Memory B cell (primary cell): Measurements from ENCODE around the gene CCR9.
A peak's percentile ranks its signal among the peaks of the same experiment; 100 is the strongest.

ENCODE experiments used
- ATAC-seq: fragments of 150-1000 bp; cut with Tn5 transposase; 2 replicates; pipeline ENCODE4 v1.10.0; 2021; ENCODE audit warnings: low read depth, mild to moderate bottlenecking, moderate library complexity
- DNase-seq, 2 donors: peaks; one replicate each; pipeline ENCODE4 v3.0.0; 2022; ENCODE audit warnings: low spot score in 2 of 2
- H3K27ac Mint-ChIP-seq: one replicate; pipeline ENCODE4 v1.8.0; 2022; ENCODE audit warnings: mild to moderate bottlenecking, moderate library complexity, mixed read lengths
- H3K27me3 Mint-ChIP-seq: one replicate; pipeline ENCODE4 v1.8.0; 2022; ENCODE audit warnings: mixed read lengths
- H3K36me3 Mint-ChIP-seq: one replicate; pipeline ENCODE4 v1.8.0; 2022; ENCODE audit warnings: mild to moderate bottlenecking, mixed read lengths
- H3K4me1 Mint-ChIP-seq: one replicate; pipeline ENCODE4 v1.8.0; 2022; ENCODE audit warnings: mixed read lengths
- H3K4me3 Mint-ChIP-seq: one replicate; pipeline ENCODE4 v1.8.0; 2022; ENCODE audit warnings: mild to moderate bottlenecking, moderate library complexity, mixed read lengths
- H3K9me3 Mint-ChIP-seq: one replicate; pipeline ENCODE4 v1.8.0; 2022; ENCODE audit warnings: mixed read lengths

CCR9 gene

DNA sequence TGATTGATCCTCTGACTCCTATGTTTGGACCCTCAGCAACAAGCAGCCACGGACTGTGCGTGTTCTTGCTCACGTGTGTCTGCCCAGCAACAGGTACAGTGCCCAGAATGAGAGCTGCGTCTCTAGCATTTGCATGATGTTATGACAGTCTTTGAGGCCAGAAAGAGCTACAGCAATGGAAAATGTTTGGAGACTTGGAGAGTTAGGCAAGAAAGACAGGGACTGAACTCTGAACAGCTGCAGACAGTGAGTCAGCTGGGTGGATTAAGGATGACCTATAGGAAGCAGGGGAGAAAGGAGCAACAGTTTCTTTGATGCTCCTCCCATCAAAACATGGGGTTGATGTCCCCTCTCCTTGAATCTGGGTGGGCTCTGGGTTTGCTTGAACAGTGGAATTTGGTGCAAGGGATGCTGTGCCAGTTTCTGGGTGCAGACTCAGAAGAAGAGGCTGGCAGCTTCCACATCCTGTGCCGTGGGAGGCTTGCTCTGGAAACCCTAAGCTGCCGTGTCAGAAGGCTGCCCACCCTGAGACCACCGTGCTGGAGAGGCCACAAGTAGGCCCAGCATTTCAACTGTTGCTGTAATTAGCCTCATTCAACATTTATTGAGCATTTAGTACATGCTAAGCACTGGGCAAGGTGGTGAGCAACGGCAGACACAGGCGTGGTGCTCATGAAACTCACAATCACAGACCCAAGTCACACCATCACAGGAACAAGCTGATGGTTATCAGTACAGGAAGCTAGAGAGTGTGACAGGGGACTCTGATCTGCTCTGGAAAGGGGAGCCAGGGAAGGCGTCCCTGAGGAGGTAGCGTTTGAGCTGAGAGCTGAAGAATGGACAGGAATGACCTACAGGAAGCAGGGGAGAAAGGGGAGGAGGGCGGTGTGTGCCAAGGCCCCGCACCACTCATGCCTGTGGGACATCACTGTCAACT is 21.7 kb downstream of the CCR9 start:
- H3K4me1 Mint-ChIP-seq, result peaks cover 23% of the 10 kb centered on the region
- no peak overlapping the region for H3K4me3 Mint-ChIP-seq

DNA sequence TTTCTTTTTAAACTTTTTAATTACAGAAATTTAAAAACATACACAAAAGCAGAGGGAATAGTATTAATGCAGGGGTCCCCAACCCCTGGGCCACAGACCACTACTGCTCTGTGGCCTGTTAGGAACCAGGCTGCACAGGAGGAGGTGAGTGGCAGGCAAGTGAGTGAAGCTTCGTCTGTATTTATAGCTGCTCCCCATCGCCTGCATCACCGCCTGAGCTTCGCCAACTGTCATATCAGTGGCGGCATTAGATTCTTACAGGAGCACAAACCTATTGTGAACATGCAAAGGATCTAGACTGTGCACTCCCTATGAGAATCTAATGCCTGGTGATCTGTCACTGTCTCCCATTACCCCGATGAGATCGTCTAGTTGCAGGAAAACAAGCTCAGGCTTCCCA is 22.4 kb downstream of the CCR9 start:
- H3K27me3 Mint-ChIP-seq, result no peaks in the 10 kb centered on the region
- H3K4me3 Mint-ChIP-seq, result no peak overlapping the region
- no peak overlapping the region for H3K27ac Mint-ChIP-seq
- no peak for ATAC-seq
- DNase-seq, result no peak
- peaks cover 23% of the 10 kb centered on the region for H3K4me1 Mint-ChIP-seq
- no peaks in the 10 kb centered on the region for H3K9me3 Mint-ChIP-seq
- H3K36me3 Mint-ChIP-seq, result peaks cover 5% of the 10 kb centered on the region

More for the DNA sequence above, 21.7 kb downstream of the CCR9 start:
- no peak overlapping the region for H3K27ac Mint-ChIP-seq
- ATAC-seq (no peak), DNase-seq (no peak)
- no peaks in the 10 kb centered on the region for H3K27me3 Mint-ChIP-seq
- no peaks in the 10 kb centered on the region for H3K9me3 Mint-ChIP-seq
- peaks cover 5% of the 10 kb centered on the region for H3K36me3 Mint-ChIP-seq

GRCh38 chr3:45909542-45909941 is 23.2 kb downstream of the CCR9 start:
- Mint-ChIP-seq H3K27me3 (no peaks in the 10 kb centered on the region), H3K4me1 (peaks cover 23% of the 10 kb centered on the region), H3K9me3 (no peaks in the 10 kb centered on the region), H3K4me3 (no peak overlapping the region), H3K27ac (no peak overlapping the region), H3K36me3 (peaks cover 5% of the 10 kb centered on the region)
- no peak for DNase-seq
- ATAC-seq, result no peak

DNA sequence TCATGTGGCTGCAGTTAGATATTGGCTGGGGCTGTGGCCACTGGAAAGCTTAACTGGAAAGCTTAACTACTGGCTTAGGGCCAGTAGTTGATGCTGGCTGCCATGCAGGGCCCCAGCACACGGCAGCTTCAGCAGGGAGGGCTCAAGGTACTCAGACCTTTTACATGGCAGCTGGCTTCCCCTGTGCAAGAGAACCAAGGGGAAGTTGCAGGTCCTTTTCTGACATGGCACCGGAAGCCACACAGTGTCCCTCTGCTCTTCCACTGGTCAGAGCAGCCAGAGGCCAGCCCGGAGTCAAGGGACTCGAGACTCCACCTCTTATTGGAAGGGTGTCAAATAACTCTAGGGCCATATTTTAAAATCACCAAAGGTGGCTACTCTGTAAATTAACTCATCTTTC is 24.5 kb downstream of the CCR9 start:
- Mint-ChIP-seq H3K27ac (no peak overlapping the region), H3K27me3 (no peaks in the 10 kb centered on the region), H3K9me3 (no peaks in the 10 kb centered on the region), H3K36me3 (peaks cover 5% of the 10 kb centered on the region), H3K4me1 (peaks cover 15% of the 10 kb centered on the region), H3K4me3 (no peak overlapping the region)
- ATAC-seq (no peak), DNase-seq (no peak)

DNA sequence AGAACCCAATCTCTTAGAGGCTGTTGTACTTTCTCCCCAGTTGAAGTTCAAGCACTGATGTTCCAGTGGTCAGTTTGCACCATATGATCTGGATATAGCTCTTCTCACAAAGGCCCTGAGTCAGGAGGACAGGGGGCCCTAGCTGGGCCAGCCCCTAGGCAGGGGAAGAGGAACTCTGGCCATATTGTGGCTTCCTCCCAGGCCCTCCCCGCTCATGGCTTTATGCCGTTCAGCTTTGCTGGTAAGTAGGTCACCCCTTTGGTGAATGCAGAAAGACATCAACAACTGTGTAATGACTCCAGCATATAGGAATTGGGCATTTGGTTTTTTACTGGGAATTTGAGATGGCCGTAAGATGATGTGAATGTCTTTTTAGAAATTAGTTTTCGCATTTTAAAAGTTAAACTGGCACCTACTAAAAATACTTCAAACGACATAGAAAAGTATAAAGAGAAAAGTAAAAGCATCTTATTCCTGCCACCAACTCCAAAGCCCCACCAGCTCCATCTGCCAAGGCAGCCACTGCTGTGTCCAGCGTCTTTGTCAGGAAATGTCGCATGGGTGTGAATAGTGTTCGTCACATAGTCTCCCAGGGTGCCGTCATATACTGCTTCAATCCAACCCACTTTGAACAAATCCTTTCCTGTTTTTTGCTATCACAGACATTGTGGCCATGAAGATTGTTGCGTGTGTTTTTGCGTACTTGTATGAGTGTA is 25.3 kb downstream of the CCR9 start:
- no peak for DNase-seq
- Mint-ChIP-seq H3K4me3 (no peak overlapping the region), H3K4me1 (peaks cover 18% of the 10 kb centered on the region), H3K9me3 (no peaks in the 10 kb centered on the region), H3K36me3 (peaks cover 5% of the 10 kb centered on the region), H3K27me3 (no peaks in the 10 kb centered on the region), H3K27ac (no peak overlapping the region)
- ATAC-seq, result no peak

DNA sequence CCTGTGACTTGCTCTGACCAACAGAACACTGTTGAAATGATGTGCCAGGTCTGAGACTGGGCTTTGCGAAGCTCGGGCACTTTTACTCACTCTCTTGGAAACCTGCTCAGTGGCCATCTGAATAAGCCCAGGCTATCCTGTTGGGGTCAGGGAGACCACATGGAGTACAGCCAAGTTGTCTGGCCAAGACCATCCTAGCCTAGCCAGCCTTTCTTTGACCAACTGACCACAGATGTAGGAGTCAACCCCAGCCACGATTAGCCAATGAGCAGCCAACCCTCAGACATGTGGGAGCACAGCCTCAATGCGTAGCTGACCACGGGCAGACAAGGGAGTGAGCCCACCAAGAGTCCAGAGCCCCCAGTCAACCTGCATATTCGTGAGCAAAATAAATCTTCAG is 26.1 kb downstream of the CCR9 start:
- H3K4me1 Mint-ChIP-seq, result peaks cover 16% of the 10 kb centered on the region
- ATAC-seq (no peak), DNase-seq (no peak)
- H3K27me3 Mint-ChIP-seq, result no peaks in the 10 kb centered on the region
- no peaks in the 10 kb centered on the region for H3K9me3 Mint-ChIP-seq
- H3K36me3 Mint-ChIP-seq, result peaks cover 5% of the 10 kb centered on the region
- H3K4me3 Mint-ChIP-seq, result no peak overlapping the region
- H3K27ac Mint-ChIP-seq, result no peak overlapping the region

DNA sequence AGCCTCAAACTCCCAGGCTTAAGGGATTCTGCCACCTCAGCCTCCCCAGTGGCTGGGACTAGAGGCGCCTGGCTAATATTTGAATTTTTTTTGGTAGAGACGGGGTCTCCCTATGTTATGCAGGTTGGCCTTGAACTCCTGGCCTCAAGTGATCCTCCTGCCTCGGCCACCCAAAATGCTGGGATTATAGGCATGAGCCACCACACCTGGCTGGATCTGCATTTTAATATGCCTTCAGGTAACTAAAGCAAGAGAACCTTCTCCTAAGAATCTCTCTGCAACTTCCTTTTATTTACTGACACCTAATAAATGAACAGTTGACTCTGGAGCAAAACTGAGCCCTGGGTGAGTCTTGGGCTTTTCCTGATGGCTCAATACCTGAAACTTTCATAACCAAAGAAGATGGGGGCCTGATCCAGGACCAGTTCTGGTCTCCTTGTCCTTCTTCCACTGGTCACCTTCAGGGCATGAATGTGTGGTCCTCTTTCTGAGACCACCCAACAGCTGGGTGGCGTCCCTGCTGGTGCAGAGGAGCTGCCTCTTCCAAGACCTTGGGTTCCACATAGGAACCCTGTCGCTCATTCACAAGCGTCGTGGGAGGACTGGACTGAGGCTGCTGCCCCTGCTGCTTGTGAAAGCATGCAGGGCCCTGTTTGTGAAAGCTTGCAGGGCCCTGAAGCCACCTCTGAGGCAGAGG is 28.2 kb downstream of the CCR9 start:
- Mint-ChIP-seq H3K27ac (no peak overlapping the region), H3K36me3 (peaks cover 5% of the 10 kb centered on the region), H3K4me1 (peaks cover 12% of the 10 kb centered on the region), H3K9me3 (no peaks in the 10 kb centered on the region), H3K4me3 (no peak overlapping the region), H3K27me3 (no peaks in the 10 kb centered on the region)
- DNase-seq, result no peak
- no peak for ATAC-seq

DNA sequence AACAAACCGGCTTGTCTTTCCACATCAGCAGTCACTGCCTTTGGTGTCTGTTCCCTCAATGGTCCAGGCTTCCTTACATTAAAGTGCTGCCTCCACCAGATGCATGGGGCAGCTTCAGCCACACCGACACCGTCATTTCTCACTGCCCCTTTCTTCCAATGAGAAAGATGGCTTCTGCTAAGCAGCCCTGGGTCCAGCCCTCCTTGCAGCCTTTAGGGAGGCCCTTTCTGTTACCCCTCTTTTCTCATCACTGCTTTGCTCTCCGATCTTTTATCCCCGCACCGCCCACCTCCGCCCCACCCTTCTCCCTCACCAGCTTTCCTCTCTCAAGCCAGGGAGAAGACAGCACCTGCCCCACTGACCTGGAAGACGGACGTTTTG is 28.7 kb downstream of the CCR9 start:
- DNase-seq, result no peak
- Mint-ChIP-seq H3K9me3 (no peaks in the 10 kb centered on the region), H3K27ac (no peak overlapping the region), H3K36me3 (peaks cover 5% of the 10 kb centered on the region), H3K4me1 (peaks cover 8% of the 10 kb centered on the region), H3K27me3 (no peaks in the 10 kb centered on the region), H3K4me3 (peak overlapping the region; percentile 73)
- no peak for ATAC-seq

DNA sequence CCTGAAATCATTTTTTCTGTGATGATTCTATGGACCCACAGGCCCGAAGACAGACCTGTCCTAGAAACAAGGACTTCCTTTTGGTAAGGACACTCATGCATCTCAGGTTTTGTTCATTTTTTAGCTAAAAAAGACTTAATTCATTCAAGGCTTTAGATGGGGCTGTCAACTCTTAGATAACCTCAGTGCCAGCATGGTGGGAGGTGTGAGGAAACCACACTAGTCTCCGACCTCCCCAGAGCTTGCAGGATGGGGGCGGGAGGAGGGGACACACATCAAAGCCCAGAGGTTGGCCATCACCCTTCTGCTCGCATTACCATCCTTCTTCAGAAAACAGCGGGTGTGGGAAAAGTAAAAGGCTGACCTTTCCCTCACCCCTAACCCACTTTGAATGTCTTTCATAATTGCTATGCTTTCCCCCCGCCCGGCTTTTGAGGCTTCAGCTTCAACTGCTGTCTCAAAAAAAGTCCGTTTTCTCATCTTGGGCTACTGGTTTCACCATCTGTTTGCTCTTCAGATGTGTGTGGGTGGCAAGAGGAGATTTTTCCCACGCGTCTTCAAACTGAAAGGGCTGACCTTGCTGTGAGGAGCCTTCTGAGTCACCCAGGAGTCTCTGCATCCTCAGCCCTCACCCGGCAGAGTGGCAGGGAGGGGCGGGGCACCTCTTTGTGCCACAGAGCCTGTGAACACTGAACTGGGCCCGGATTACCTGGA is 29.3 kb downstream of the CCR9 start:
- Mint-ChIP-seq H3K36me3 (peaks cover 5% of the 10 kb centered on the region), H3K4me1 (peaks cover 5% of the 10 kb centered on the region), H3K27me3 (no peaks in the 10 kb centered on the region), H3K9me3 (no peaks in the 10 kb centered on the region), H3K27ac (peak overlapping the region; percentile 41), H3K4me3 (peak overlapping the region; percentile 73)
- DNase-seq (no peak), ATAC-seq (peak; percentile 77)

DNA sequence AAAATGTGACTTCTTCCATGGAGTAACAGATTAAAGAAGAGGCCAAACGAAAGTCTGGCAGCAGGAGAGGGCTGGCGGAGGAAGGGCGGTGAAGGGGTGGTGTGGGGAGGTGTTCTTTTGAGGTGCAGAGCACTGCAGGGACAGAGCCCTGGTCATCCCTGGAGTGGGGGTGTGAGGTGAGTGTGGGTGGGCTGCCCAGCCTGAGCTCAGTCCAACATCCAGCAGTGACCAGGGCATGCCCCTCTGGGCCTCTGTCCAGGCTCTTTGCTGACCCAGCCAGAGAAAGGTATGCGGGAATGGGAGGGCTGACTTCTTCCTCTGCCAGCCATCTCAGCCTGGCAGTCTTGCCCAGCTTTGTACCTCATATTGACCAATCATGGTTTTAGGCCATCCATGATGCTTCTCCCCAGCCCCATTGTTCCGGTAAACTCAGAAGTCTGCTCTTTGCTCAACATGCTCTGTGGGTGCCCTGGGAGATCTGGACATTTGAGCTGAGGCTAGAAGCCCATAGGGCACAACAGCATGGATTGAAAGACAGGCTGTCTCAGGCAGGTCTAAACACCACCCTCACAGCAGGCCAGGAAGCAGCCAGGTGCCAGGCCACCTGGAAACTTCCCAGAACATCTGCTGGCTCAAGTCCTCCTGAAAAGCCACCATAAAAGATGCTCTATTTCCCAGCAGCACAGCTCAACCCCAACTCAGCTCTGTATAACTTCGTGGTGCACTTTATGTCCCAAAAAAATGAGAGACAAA is 31.0 kb downstream of the CCR9 start:
- peaks cover 9% of the 10 kb centered on the region for H3K36me3 Mint-ChIP-seq

DNA sequence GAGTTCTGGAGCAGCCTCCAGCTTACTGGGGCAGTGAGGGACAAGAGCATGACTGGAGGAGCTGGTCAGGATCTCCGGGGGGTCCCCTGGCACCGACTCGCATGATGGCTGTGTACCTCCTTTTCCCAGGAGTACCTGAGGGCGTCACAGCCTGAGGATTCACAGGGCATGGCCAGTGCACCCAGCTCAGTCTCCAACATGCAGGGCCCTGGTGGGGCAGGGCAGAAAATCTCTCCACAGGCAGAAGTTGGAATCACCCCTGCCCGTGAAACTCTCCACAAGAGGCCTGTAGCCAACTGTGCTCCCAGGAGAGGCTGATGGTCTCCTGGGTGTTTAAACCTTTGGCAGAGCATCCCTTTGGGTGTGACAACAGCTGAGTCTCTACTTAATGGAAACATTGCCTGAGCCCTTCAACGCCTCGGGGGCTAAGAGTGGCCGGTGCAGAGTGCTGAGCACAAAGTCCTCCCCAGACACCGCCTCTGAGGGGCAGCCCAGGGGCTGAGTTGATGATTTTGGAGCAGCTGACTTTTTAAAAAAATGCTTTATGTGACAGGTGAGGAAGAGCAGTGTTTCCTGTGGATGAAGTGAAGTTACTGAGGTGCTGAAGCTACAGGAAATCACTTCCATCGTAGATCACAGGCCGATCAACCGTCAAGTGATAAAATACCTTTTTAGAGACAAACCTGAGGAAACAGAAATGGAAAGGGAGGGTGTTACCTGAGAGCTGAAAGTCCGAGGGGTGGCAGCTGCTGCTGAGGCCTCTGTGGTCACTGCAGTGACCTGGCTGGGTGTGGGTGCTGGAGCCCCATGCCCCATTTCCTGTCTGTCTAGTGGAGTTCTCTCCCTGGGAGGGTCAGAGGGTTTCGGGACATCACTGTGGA is 35.1 kb downstream of the CCR9 start:
- Mint-ChIP-seq H3K4me1 (no peaks in the 10 kb centered on the region), H3K36me3 (peaks cover 25% of the 10 kb centered on the region), H3K9me3 (no peaks in the 10 kb centered on the region), H3K27me3 (no peaks in the 10 kb centered on the region), H3K27ac (no peak overlapping the region), H3K4me3 (no peak overlapping the region)
- no peak for ATAC-seq
- DNase-seq, result no peak

More for the DNA sequence above, 31.0 kb downstream of the CCR9 start:
- Mint-ChIP-seq H3K27ac (no peak overlapping the region), H3K27me3 (no peaks in the 10 kb centered on the region), H3K4me1 (peaks cover 5% of the 10 kb centered on the region), H3K9me3 (no peaks in the 10 kb centered on the region), H3K4me3 (no peak overlapping the region)
- DNase-seq, result no peak
- no peak for ATAC-seq

DNA sequence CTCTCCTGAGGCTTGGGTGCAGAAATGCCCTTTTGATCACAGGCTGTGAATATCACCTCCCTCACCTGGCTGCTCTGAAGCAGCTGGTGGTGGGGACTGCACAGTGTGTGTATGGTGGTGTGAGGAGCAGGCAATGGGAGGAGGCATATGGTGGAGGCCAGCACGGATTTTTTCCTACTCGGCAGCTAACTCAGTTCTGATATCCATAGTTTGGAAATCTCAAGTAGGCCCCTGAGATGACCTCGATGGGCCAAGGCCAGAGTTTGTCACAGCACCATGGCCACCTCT is 35.6 kb downstream of the CCR9 start:
- H3K27me3 Mint-ChIP-seq, result no peaks in the 10 kb centered on the region
- H3K27ac Mint-ChIP-seq, result no peak overlapping the region
- no peak for ATAC-seq
- H3K36me3 Mint-ChIP-seq, result peaks cover 26% of the 10 kb centered on the region
- no peak for DNase-seq
- H3K4me1 Mint-ChIP-seq, result no peaks in the 10 kb centered on the region
- H3K4me3 Mint-ChIP-seq, result no peak overlapping the region
- H3K9me3 Mint-ChIP-seq, result no peaks in the 10 kb centered on the region
